Spleen (tissue), 11 donors: ENCODE results near the gene TMEM267. TPM values are rescaled to one million over a fixed set of nuclear protein-coding genes. Genes with fewer than 3 reads are reported as not detected.
A peak's percentile ranks its signal among the peaks of the same experiment; 100 is the strongest.

ENCODE experiments used
- DNase-seq: peaks from one replicate; pipeline ENCODE4 v3.0.0-alpha.2; 2020
- H3K27ac ChIP-seq, 8 donors: fragments of 200-600 bp; sonication (generic) in 7 of 8; 1 replicate in 4 of 8; 2 replicates in 4 of 8; pipeline versions ENCODE4 v1.5.0 to v1.8.0; 2016 to 2021; ENCODE audit warnings: inconsistent platforms in 4 of 8, mild to moderate bottlenecking in 4 of 8, moderate library complexity in 1 of 8
- H3K27me3 ChIP-seq, 7 donors: fragments of 200-600 bp; sonication (generic) in 6 of 7; replicated peaks in 1 of 7; 1 replicate in 4 of 7; 2 replicates in 3 of 7; pipeline versions ENCODE4 v1.5.0 to v1.8.0; 2016 to 2021; ENCODE audit warnings: inconsistent platforms in 3 of 7, mild to moderate bottlenecking in 1 of 7
- H3K36me3 ChIP-seq, 6 donors: fragments of 200-600 bp; sonication (generic) in 5 of 6; 1 replicate in 4 of 6; 2 replicates in 2 of 6; pipeline versions ENCODE4 v1.5.0 to v1.8.0; 2016 to 2021; ENCODE audit warnings: inconsistent platforms in 2 of 6
- H3K4me1 ChIP-seq, 6 donors: fragments of 200-600 bp; sonication (generic) in 5 of 6; 1 replicate in 3 of 6; 2 replicates in 3 of 6; pipeline versions ENCODE4 v1.5.0 to v1.8.0; 2016 to 2021; ENCODE audit warnings: inconsistent platforms in 3 of 6
- H3K4me3 ChIP-seq, 8 donors: fragments of 200-600 bp; sonication (generic) in 7 of 8; 1 replicate in 4 of 8; 2 replicates in 4 of 8; pipeline versions ENCODE4 v1.5.0 to v1.8.0; 2016 to 2021; ENCODE audit warnings: inconsistent platforms in 4 of 8, mild to moderate bottlenecking in 4 of 8, moderate library complexity in 2 of 8
- H3K9me3 ChIP-seq, 8 donors: fragments of 200-600 bp; sonication (generic) in 7 of 8; 1 replicate in 4 of 8; 2 replicates in 4 of 8; pipeline versions ENCODE4 v1.5.0 to v1.8.0; 2016 to 2021; ENCODE audit warnings: inconsistent platforms in 4 of 8
- POLR2A ChIP-seq, 3 donors: fragments of 450-650 bp; IDR thresholded peaks; one replicate each; pipeline ENCODE4 v1.5.1; 2017; ENCODE audit warnings: antibody characterized with exemption in 3 of 3, mild to moderate bottlenecking in 1 of 3
- POLR2AphosphoS5 ChIP-seq, 3 donors: sonication (generic); formaldehyde crosslinking; IDR thresholded peaks; one replicate each; pipeline ENCODE4 v1.5.1; 2017; ENCODE audit warnings: antibody characterized with exemption in 3 of 3
- WGBS, 5 donors: extraction: QIAGEN DNeasy Blood & Tissue Kit in 3 of 5; methylation state at CpG; one replicate each; pipeline versions ENCODE4 v1.1.5 to v1.1.7; 2013 to 2018; 5-methylcytosine and 5-hydroxymethylcytosine counted together
- intact Hi-C: fragments of 100-400 bp; cut with DNase I; formaldehyde crosslinking; loops from one replicate; pipeline ENCODE4 v1.15.0; 2023; ENCODE audit warnings: low total_unique reads
- polyA plus RNA-seq, 3 donors: library from polyadenylated mRNA; stranded (reverse); fragments of 200-250 nt; gene quantifications; one replicate each; pipeline ENCODE4 v1.2.1, GENCODE V29; 2013
- total RNA-seq, 7 donors: library from RNA; depleted of rRNA in 3 of 7; stranded (reverse); fragments of >200 nt in 3 of 7; fragmentation: NEBNext Ultra II Directional in 4 of 7; extraction: Animal tissue kit (Norgen Biotek cat#: 25700) in 4 of 7; gene quantifications; one replicate each; pipeline versions ENCODE4 v1.1.0 to v1.2.1, GENCODE V29; 2016 to 2021
- TF ChIP-seq, protein P1 (sequence below), 11 experiments: fragments of 200-600 bp in 7 of 11; fragments of 450-650 bp in 4 of 11; sonication (generic) in 4 of 11; IDR thresholded peaks in 8 of 11; conservative IDR thresholded peaks in 3 of 11; 1 replicate in 7 of 11; 2 replicates in 4 of 11; pipeline versions ENCODE4 v1.4.0 to v1.8.0; 2016 to 2021; ENCODE audit warnings: antibody characterized with exemption in 11 of 11, inconsistent platforms in 4 of 11, mild to moderate bottlenecking in 1 of 11
- donor health status: healthy with polysubstance abuse.
- donor health status: DM: no; HTN: no; CAD: no; lungs with moderate emphysema.
- donor health status: DM: no; HTN: no; CAD: no.
- donor health status: Bipolar disorder and iron deficiency.
- donor health status: healthy.
- donor health status: DM: no; HTN: no; CAD: no.
- donor health status: DM: yes; HTN: yes; CAD: no.

Gene TMEM267
- total and polyA plus RNA-seq, 10 donors = 9.2 to 18.0 (median 11.2) TPM

GRCh38 chr5:43485406-43485805, 1.7 kb upstream of the TMEM267 start:
- intact Hi-C loops = loop anchor here (10.0 kb wide), 1 partner anchor 171 kb away; the partner anchor contains the start of gene HMGCS1
- no peak for DNase-seq
- H3K27ac ChIP-seq = peak overlapping the region in 6 of 8 donors; percentile 3 to 99 (median 96)

GRCh38 chr5:43484106-43484849, 613 bp upstream of the TMEM267 start:
- intact Hi-C loops = loop anchor here (10.0 kb wide), 1 partner anchor 169 kb away; the partner anchor contains the start of gene HMGCS1
- H3K4me1 ChIP-seq = peaks cover 14 to 38% (median 24%) of the 10 kb centered on the region in 6 donors
- H3K36me3 ChIP-seq = peaks cover 0 to 3% (median 0%) of the 10 kb centered on the region in 6 donors
- H3K27ac ChIP-seq = peak overlapping the region; percentile 95 to 99 (median 98)
- no peaks in the 10 kb centered on the region for H3K27me3 ChIP-seq
- no peaks in the 10 kb centered on the region for H3K9me3 ChIP-seq
- H3K4me3 ChIP-seq = peak overlapping the region; percentile 65 to 86 (median 77)
- DNase-seq = peak; percentile 96
- TF ChIP-seq, protein P1, sequence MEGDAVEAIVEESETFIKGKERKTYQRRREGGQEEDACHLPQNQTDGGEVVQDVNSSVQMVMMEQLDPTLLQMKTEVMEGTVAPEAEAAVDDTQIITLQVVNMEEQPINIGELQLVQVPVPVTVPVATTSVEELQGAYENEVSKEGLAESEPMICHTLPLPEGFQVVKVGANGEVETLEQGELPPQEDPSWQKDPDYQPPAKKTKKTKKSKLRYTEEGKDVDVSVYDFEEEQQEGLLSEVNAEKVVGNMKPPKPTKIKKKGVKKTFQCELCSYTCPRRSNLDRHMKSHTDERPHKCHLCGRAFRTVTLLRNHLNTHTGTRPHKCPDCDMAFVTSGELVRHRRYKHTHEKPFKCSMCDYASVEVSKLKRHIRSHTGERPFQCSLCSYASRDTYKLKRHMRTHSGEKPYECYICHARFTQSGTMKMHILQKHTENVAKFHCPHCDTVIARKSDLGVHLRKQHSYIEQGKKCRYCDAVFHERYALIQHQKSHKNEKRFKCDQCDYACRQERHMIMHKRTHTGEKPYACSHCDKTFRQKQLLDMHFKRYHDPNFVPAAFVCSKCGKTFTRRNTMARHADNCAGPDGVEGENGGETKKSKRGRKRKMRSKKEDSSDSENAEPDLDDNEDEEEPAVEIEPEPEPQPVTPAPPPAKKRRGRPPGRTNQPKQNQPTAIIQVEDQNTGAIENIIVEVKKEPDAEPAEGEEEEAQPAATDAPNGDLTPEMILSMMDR (IDR thresholded peaks at IDR 0.05 in 8 of 11, conservative IDR thresholded peaks at IDR 0.05 in 3 of 11) = peak; percentile 34 to 82 (median 74)
- peak; percentile 53 to 84 (median 69) for TF ChIP-seq POLR2AphosphoS5 (IDR thresholded peaks at IDR 0.05)
- TF ChIP-seq POLR2A (IDR thresholded peaks at IDR 0.05) = peak in 1 of 3 donors; percentile 2
- 3 to 9% (median 3%) methylated on average over 11 to 32 of the region's 32 CpGs for WGBS, 5 donors

More at GRCh38 chr5:43485406-43485805, 1.7 kb upstream of the TMEM267 start:
- H3K4me1 ChIP-seq = peaks cover 14 to 38% (median 24%) of the 10 kb centered on the region in 6 donors
- TF ChIP-seq, protein P1 (IDR thresholded peaks at IDR 0.05 in 8 of 11, conservative IDR thresholded peaks at IDR 0.05 in 3 of 11) = no peak
- TF ChIP-seq POLR2AphosphoS5 (IDR thresholded peaks at IDR 0.05) (no peak), POLR2A (IDR thresholded peaks at IDR 0.05) (no peak)
- H3K36me3 ChIP-seq = peaks cover 0 to 13% (median 0%) of the 10 kb centered on the region in 6 donors
- H3K9me3 ChIP-seq = no peaks in the 10 kb centered on the region
- no peaks in the 10 kb centered on the region for H3K27me3 ChIP-seq
- H3K4me3 ChIP-seq = no peak overlapping the region
- WGBS, 5 donors = 93 to 100% (median 98%) methylated on average over 2 of the region's 2 CpGs

DNA sequence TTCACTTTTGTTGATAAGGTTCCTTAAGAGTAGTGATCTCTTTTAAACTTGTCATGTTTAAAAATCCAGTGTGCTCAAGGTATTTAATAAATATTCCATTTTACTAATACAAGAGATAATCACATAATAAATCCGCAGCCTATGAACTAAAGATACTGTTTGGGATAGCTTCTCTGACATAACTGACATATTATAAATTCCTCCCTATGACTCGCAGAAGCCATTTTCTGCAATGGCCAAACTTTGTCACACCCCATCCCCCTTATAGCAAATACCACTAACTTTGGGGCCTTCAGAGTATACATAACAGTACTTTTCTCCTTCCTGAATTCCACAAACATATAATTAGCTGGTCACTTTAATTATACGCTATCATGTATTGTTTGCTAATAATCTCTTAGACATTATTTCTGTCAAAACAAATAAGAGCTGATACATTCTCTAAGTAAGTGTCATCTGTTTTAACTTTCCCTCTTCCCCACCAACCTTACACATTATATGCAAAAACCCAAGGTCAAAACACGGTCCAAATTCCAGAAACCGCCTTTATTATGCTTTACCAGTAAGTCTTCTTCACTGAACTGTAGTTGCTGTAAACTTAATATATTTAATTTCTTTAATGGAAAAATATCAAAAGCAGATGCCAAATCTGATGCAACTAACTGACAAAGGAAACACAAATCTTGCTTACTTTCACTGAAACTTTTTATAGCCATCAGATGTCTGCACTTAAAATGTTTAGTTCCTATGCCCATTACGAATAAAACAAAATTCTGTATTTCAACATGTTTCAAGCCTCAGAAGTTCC, 971 bp downstream of the TMEM267 start:
- Histone ChIP-seq H3K27me3 (no peaks in the 10 kb centered on the region), H3K4me3 (peak overlapping the region; percentile 65 to 86 (median 77)), H3K4me1 (peaks cover 14 to 38% (median 24%) of the 10 kb centered on the region in 6 donors), H3K9me3 (no peaks in the 10 kb centered on the region), H3K36me3 (no peaks in the 10 kb centered on the region), H3K27ac (peak overlapping the region; percentile 95 to 99 (median 98))
- TF ChIP-seq POLR2A (IDR thresholded peaks at IDR 0.05) (no peak), POLR2AphosphoS5 (IDR thresholded peaks at IDR 0.05) (no peak)
- TF ChIP-seq, protein P1 (IDR thresholded peaks at IDR 0.05 in 8 of 11, conservative IDR thresholded peaks at IDR 0.05 in 3 of 11) = no peak
- DNase-seq = no peak
- WGBS, 5 donors = 52 to 60% (median 55%) methylated on average over 6 of the region's 6 CpGs
- intact Hi-C loops = loop anchor here (10.0 kb wide), 1 partner anchor 168 kb away; the partner anchor contains the start of gene HMGCS1
